GM23338 (cell line): ENCODE data around the gene FCER2. TPM values are rescaled to one million over a fixed set of nuclear protein-coding genes. Genes with fewer than 3 reads are reported as not detected.

ENCODE experiments used
- ATAC-seq: fragments of 200-7000 bp; cut with Tn5 transposase; 3 replicates; pipeline ENCODE4 v1.9.1; 2020
- DNase-seq: peaks from one replicate; pipeline ENCODE4 v3.0.0-alpha.2; 2015; ENCODE audit warnings: low spot score
- H2AFZ ChIP-seq: fragments of 200-600 bp; sonication (generic); 2 replicates; pipeline ENCODE4 v1.8.0; 2016; ENCODE audit warnings: antibody characterized with exemption, mild to moderate bottlenecking, moderate library complexity
- H3F3A ChIP-seq: fragments of 200-600 bp; sonication (generic); replicated peaks from 2 replicates; pipeline ENCODE4 v1.8.0; 2017; ENCODE audit warnings: antibody characterized with exemption, mixed run types, low read depth
- H3K27ac ChIP-seq: fragments of 200-600 bp; sonication (generic); 2 replicates; pipeline ENCODE4 v1.6.1; 2016; ENCODE audit warnings: low read depth
- H3K27me3 ChIP-seq: fragments of 200-600 bp; sonication (generic); 2 replicates; pipeline ENCODE4 v1.8.0; 2016; ENCODE audit warnings: mild to moderate bottlenecking, mixed run types, moderate library complexity; ENCODE audit not compliant: insufficient read depth
- H3K36me3 ChIP-seq: fragments of 200-600 bp; sonication (generic); 2 replicates; pipeline ENCODE4 v1.8.0; 2016; ENCODE audit warnings: mild to moderate bottlenecking; ENCODE audit not compliant: insufficient read depth
- H3K4me1 ChIP-seq: fragments of 200-600 bp; sonication (generic); 2 replicates; pipeline ENCODE4 v1.8.0; 2016; ENCODE audit warnings: mild to moderate bottlenecking, moderate library complexity; ENCODE audit not compliant: insufficient read depth
- H3K4me2 ChIP-seq: fragments of 200-600 bp; sonication (generic); 2 replicates; pipeline ENCODE4 v1.7.1; 2017; ENCODE audit warnings: mixed run types
- H3K4me3 ChIP-seq: fragments of 200-600 bp; sonication (generic); 2 replicates; pipeline ENCODE4 v1.6.1; 2016; ENCODE audit warnings: mixed run types
- H3K79me2 ChIP-seq: fragments of 200-600 bp; sonication (generic); replicated peaks from 2 replicates; pipeline ENCODE4 v1.8.0; 2017; ENCODE audit warnings: mild to moderate bottlenecking; ENCODE audit not compliant: insufficient read depth
- H3K9me2 ChIP-seq: fragments of 200-600 bp; sonication (generic); 2 replicates; pipeline ENCODE4 v1.8.0; 2017; ENCODE audit not compliant: insufficient read depth
- H4K20me1 ChIP-seq: fragments of 200-600 bp; sonication (generic); replicated peaks from 2 replicates; pipeline ENCODE4 v1.8.0; 2017; ENCODE audit warnings: mild to moderate bottlenecking; ENCODE audit not compliant: insufficient read depth
- H3K27ac Mint-ChIP-seq: 2 replicates; pipeline ENCODE4 v1.8.0; 2020; ENCODE audit warnings: inconsistent platforms, mild to moderate bottlenecking, moderate library complexity, mixed read lengths
- H3K27me3 Mint-ChIP-seq: 3 replicates; pipeline ENCODE4 v1.8.0; 2022; ENCODE audit warnings: low read depth, mild to moderate bottlenecking, moderate library complexity, mixed read lengths, inconsistent platforms; ENCODE audit not compliant: insufficient read depth, poor library complexity
- H3K36me3 Mint-ChIP-seq: 3 replicates; pipeline ENCODE4 v1.8.0; 2021; ENCODE audit warnings: low read depth, mild to moderate bottlenecking, inconsistent platforms, moderate library complexity, mixed read lengths
- H3K4me1 Mint-ChIP-seq: 3 replicates; pipeline ENCODE4 v1.8.0; 2020; ENCODE audit warnings: mild to moderate bottlenecking, inconsistent platforms, mixed read lengths
- H3K4me3 Mint-ChIP-seq: 3 replicates; pipeline ENCODE4 v1.8.0; 2021; ENCODE audit warnings: moderate library complexity, mild to moderate bottlenecking, inconsistent platforms, mixed read lengths
- H3K9me3 Mint-ChIP-seq: 3 replicates; pipeline ENCODE4 v1.8.0; 2020; ENCODE audit warnings: moderate library complexity, mild to moderate bottlenecking, inconsistent platforms, mixed read lengths
- CREB1 ChIP-seq: fragments of 250-450 bp; sonication (Bioruptor Pico); IDR thresholded peaks from 2 replicates; pipeline ENCODE4 v1.5.0; 2020; ENCODE audit warnings: low read depth, mild to moderate bottlenecking, moderate library complexity
- EZH2phosphoT487 ChIP-seq: fragments of 200-600 bp; sonication (generic); IDR thresholded peaks from one replicate; pipeline ENCODE4 v1.8.1; 2018; ENCODE audit warnings: antibody characterized with exemption; ENCODE audit not compliant: unreplicated experiment
- JUNB ChIP-seq: IDR thresholded peaks from one replicate; pipeline ENCODE4 v1.6.1; 2016; ENCODE audit warnings: antibody characterized with exemption; ENCODE audit not compliant: unreplicated experiment
- NANOG ChIP-seq: IDR thresholded peaks from 2 replicates; pipeline ENCODE4 v1.6.1; 2016; ENCODE audit warnings: antibody characterized with exemption, borderline replicate concordance
- POLR2AphosphoS5 ChIP-seq: IDR thresholded peaks from 2 replicates; pipeline ENCODE4 v1.6.1; 2016; ENCODE audit warnings: antibody characterized with exemption, low read depth
- STAT1 ChIP-seq: IDR thresholded peaks from one replicate; pipeline ENCODE4 v1.6.1; 2016; ENCODE audit warnings: antibody characterized with exemption; ENCODE audit not compliant: unreplicated experiment
- ZNF114 ChIP-seq: fragments of 250-450 bp; sonication (Bioruptor Pico); IDR thresholded peaks from 2 replicates; pipeline ENCODE4 v1.5.0; 2020; ENCODE audit warnings: mild to moderate bottlenecking, moderate library complexity
- ZNF331 ChIP-seq: fragments of 250-450 bp; sonication (Bioruptor Pico); IDR thresholded peaks from 2 replicates; pipeline ENCODE4 v1.5.0; 2020; ENCODE audit warnings: low read depth, mild to moderate bottlenecking, moderate library complexity
- polyA plus RNA-seq: library from polyadenylated mRNA; unstranded; fragments of >200 nt; fragmentation: Nextera tagmentation; extraction: Ambion mirVana; gene quantifications from 2 replicates; pipeline ENCODE4 v1.2.1, GENCODE V29; 2016
- total RNA-seq: library from RNA; depleted of rRNA; stranded (reverse); fragments of >200 nt; shearing (Covaris generic); gene quantifications from 2 replicates; pipeline ENCODE4 v1.2.3, GENCODE V29; 2014
- TF ChIP-seq, protein P1 (sequence below): fragments of 250-450 bp; sonication (Bioruptor Pico); IDR thresholded peaks from 2 replicates; pipeline ENCODE4 v1.5.0; 2020; ENCODE audit warnings: mild to moderate bottlenecking, moderate library complexity
- TF ChIP-seq, protein P2 (sequence below): IDR thresholded peaks from 2 replicates; pipeline ENCODE4 v1.6.1; 2016; ENCODE audit warnings: antibody characterized with exemption

The FCER2 gene
- total and polyA plus RNA-seq, 2 experiments from 2014 or later = 0.29 TPM; not detected in 1

- Mint-ChIP-seq H3K4me1 (peaks cover 11% of the 10 kb centered on the region), H3K36me3 (no peaks in the 10 kb centered on the region), H3K9me3 (no peaks in the 10 kb centered on the region), H3K27ac (no peak overlapping the region), H3K4me3 (no peak overlapping the region), H3K27me3 (peaks cover 26% of the 10 kb centered on the region)
- H3K4me1 ChIP-seq = no peaks in the 10 kb centered on the region
- no peak overlapping the region for H2AFZ ChIP-seq
- ATAC-seq (no peak), DNase-seq (no peak)
- no peaks in the 10 kb centered on the region for H3F3A ChIP-seq
- no peaks in the 10 kb centered on the region for H3K36me3 ChIP-seq
- no peaks in the 10 kb centered on the region for H3K9me2 ChIP-seq
- no peak overlapping the region for H3K4me2 ChIP-seq
- TF ChIP-seq, protein P1, sequence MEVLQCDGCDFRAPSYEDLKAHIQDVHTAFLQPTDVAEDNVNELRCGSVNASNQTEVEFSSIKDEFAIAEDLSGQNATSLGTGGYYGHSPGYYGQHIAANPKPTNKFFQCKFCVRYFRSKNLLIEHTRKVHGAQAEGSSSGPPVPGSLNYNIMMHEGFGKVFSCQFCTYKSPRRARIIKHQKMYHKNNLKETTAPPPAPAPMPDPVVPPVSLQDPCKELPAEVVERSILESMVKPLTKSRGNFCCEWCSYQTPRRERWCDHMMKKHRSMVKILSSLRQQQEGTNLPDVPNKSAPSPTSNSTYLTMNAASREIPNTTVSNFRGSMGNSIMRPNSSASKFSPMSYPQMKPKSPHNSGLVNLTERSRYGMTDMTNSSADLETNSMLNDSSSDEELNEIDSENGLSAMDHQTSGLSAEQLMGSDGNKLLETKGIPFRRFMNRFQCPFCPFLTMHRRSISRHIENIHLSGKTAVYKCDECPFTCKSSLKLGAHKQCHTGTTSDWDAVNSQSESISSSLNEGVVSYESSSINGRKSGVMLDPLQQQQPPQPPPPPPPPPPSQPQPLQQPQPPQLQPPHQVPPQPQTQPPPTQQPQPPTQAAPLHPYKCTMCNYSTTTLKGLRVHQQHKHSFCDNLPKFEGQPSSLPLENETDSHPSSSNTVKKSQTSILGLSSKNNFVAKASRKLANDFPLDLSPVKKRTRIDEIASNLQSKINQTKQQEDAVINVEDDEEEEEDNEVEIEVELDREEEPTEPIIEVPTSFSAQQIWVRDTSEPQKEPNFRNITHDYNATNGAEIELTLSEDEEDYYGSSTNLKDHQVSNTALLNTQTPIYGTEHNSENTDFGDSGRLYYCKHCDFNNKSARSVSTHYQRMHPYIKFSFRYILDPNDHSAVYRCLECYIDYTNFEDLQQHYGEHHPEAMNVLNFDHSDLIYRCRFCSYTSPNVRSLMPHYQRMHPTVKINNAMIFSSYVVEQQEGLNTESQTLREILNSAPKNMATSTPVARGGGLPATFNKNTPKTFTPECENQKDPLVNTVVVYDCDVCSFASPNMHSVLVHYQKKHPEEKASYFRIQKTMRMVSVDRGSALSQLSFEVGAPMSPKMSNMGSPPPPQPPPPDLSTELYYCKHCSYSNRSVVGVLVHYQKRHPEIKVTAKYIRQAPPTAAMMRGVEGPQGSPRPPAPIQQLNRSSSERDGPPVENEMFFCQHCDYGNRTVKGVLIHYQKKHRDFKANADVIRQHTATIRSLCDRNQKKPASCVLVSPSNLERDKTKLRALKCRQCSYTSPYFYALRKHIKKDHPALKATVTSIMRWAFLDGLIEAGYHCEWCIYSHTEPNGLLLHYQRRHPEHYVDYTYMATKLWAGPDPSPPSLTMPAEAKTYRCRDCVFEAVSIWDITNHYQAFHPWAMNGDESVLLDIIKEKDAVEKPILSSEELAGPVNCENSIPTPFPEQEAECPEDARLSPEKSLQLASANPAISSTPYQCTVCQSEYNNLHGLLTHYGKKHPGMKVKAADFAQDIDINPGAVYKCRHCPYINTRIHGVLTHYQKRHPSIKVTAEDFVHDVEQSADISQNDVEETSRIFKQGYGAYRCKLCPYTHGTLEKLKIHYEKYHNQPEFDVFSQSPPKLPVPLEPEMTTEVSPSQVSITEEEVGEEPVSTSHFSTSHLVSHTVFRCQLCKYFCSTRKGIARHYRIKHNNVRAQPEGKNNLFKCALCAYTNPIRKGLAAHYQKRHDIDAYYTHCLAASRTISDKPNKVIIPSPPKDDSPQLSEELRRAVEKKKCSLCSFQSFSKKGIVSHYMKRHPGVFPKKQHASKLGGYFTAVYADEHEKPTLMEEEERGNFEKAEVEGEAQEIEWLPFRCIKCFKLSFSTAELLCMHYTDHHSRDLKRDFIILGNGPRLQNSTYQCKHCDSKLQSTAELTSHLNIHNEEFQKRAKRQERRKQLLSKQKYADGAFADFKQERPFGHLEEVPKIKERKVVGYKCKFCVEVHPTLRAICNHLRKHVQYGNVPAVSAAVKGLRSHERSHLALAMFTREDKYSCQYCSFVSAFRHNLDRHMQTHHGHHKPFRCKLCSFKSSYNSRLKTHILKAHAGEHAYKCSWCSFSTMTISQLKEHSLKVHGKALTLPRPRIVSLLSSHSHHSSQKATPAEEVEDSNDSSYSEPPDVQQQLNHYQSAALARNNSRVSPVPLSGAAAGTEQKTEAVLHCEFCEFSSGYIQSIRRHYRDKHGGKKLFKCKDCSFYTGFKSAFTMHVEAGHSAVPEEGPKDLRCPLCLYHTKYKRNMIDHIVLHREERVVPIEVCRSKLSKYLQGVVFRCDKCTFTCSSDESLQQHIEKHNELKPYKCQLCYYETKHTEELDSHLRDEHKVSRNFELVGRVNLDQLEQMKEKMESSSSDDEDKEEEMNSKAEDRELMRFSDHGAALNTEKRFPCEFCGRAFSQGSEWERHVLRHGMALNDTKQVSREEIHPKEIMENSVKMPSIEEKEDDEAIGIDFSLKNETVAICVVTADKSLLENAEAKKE = no peak
- TF ChIP-seq NANOG (no peak), STAT1 (no peak), ZNF114 (no peak), CREB1 (CRISPR knock-in tag) (no peak), ZNF331 (CRISPR knock-in tag) (no peak), POLR2AphosphoS5 (no peak), JUNB (no peak), EZH2phosphoT487 (no peak)
- TF ChIP-seq, protein P2, sequence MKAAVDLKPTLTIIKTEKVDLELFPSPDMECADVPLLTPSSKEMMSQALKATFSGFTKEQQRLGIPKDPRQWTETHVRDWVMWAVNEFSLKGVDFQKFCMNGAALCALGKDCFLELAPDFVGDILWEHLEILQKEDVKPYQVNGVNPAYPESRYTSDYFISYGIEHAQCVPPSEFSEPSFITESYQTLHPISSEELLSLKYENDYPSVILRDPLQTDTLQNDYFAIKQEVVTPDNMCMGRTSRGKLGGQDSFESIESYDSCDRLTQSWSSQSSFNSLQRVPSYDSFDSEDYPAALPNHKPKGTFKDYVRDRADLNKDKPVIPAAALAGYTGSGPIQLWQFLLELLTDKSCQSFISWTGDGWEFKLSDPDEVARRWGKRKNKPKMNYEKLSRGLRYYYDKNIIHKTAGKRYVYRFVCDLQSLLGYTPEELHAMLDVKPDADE = no peak
- H3K79me2 ChIP-seq = no peaks in the 10 kb centered on the region
- peaks cover 31% of the 10 kb centered on the region for H3K27me3 ChIP-seq
- H3K27ac ChIP-seq = no peak overlapping the region
- no peak overlapping the region for H3K4me3 ChIP-seq
- no peaks in the 10 kb centered on the region for H4K20me1 ChIP-seq
Measured at GRCh38 chr19:7734220-7735203, 32.6 kb upstream of the FCER2 start.
